Chondrocyte (in vitro differentiated cells): ENCODE measurements around the gene IFITM2. TPM values are rescaled to one million over a fixed set of nuclear protein-coding genes. Genes with fewer than 3 reads are reported as not detected.

Source experiments
- DNase-seq: peaks from one replicate; pipeline ENCODE4 v3.0.0; 2021; ENCODE audit warnings: mixed read lengths, low spot score
- H3K27ac Mint-ChIP-seq: one replicate; pipeline ENCODE4 v1.8.0; 2021; ENCODE audit warnings: mild to moderate bottlenecking, moderate library complexity, mixed read lengths; ENCODE audit not compliant: unreplicated experiment
- H3K27me3 Mint-ChIP-seq: 2 replicates; pipeline ENCODE4 v1.8.0; 2021; ENCODE audit warnings: low read depth, mixed read lengths
- H3K36me3 Mint-ChIP-seq: 2 replicates; pipeline ENCODE4 v1.8.0; 2021; ENCODE audit warnings: low read depth, mixed read lengths
- H3K4me1 Mint-ChIP-seq: 2 replicates; pipeline ENCODE4 v1.8.0; 2021; ENCODE audit warnings: low read depth, mild to moderate bottlenecking, mixed read lengths
- H3K4me3 Mint-ChIP-seq: one replicate; pipeline ENCODE4 v1.8.0; 2021; ENCODE audit warnings: mild to moderate bottlenecking, moderate library complexity, mixed read lengths; ENCODE audit not compliant: unreplicated experiment
- H3K9me3 Mint-ChIP-seq: 2 replicates; pipeline ENCODE4 v1.8.0; 2021; ENCODE audit warnings: low read depth, mixed read lengths
- total RNA-seq: library from RNA; stranded (reverse); gene quantifications from 3 replicates; pipeline ENCODE4 v1.2.1, GENCODE V29; 2021
- TF ChIP-seq, protein P1 (sequence below): fragments of 200-600 bp; sonication (generic); IDR thresholded peaks from 2 replicates; pipeline ENCODE4 v1.5.0; 2021; ENCODE audit warnings: antibody characterized with exemption, mild to moderate bottlenecking, moderate library complexity

Gene IFITM2
- total RNA-seq, 1 donor from 2014 or later: 109 TPM

DNA sequence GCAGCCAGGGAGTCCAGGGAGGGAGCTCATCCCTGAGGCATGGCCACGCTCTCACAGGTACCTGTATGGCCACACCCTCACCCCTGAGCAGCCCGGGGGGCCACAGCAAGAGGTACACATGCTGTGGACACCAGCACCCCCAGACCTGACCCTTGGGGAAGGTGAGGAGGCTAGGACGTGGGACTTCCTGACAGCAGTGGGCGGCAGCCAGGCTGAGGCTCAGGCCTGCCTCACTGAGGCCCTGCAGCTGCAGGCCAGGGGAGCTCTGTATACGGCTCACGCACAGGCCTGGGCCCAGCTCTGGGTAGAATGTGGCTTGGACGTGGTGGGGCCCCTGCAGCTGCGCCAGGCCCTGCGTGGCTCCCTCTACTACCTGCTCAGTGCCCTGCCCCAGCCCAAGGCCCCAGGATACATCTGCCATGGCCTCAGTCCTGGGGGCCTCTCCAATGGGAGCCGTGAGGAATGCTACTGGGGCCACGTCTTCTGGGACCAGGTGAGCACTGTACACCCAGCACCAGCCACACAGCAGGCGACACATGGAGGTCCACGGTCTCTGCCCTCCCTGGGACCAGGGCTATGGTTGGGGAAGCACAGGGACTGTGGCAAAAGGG, 16.9 kb upstream of the IFITM2 start:
- H3K4me1 Mint-ChIP-seq: peaks cover 16% of the 10 kb centered on the region
- H3K27ac Mint-ChIP-seq: peak overlapping the region; percentile 2
- H3K36me3 Mint-ChIP-seq: peaks cover 9% of the 10 kb centered on the region
- TF ChIP-seq, protein P1, sequence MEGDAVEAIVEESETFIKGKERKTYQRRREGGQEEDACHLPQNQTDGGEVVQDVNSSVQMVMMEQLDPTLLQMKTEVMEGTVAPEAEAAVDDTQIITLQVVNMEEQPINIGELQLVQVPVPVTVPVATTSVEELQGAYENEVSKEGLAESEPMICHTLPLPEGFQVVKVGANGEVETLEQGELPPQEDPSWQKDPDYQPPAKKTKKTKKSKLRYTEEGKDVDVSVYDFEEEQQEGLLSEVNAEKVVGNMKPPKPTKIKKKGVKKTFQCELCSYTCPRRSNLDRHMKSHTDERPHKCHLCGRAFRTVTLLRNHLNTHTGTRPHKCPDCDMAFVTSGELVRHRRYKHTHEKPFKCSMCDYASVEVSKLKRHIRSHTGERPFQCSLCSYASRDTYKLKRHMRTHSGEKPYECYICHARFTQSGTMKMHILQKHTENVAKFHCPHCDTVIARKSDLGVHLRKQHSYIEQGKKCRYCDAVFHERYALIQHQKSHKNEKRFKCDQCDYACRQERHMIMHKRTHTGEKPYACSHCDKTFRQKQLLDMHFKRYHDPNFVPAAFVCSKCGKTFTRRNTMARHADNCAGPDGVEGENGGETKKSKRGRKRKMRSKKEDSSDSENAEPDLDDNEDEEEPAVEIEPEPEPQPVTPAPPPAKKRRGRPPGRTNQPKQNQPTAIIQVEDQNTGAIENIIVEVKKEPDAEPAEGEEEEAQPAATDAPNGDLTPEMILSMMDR: no peak
- no peaks in the 10 kb centered on the region for H3K27me3 Mint-ChIP-seq
- H3K9me3 Mint-ChIP-seq: no peaks in the 10 kb centered on the region
- peak overlapping the region; percentile 16 for H3K4me3 Mint-ChIP-seq
- DNase-seq: peak; percentile 86

DNA sequence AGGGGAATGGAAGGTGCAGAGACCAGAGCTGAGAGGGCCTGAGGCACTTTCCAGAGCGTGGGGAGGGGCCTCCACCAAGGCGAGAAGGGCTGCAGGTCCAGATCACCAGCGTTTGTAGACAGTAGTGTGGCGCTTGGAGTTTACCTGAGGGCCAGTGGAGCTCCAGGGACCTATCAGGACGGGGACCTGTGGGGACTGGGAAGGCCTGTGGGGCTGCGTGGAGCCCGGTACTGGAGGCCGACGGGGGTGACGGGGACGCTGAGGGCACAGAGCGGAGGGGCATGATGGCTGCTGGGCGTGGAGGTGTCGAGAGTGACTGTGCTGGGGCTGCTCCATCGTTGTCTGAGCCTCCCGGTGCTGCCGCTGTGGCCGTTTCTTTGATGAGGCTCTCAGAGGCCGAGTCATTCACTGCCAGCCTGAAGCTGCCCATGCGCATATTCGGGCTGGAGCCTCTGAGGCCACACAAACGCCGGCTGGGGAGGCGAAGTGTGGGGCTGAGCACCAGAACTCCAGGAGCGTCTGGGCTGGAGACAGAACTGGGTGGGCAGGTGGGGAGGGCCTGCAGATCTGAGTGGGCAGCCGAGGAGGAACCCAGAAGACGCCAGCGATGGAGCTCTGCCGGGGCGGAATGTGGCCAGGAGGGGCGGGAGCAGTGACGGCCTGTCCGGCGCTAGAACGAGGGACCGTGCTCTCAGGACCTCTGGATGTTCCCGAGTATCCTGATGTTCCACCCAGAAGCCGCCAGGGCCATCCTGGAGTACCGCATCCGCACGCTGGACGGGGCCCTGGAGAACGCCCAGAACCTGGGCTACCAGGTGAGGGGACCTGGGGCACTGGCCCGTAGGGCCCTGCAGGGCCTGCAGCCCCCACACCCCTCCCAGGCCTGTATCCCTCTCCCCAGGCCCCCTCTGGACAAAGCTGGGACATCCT, 16.1 kb upstream of the IFITM2 start:
- peak overlapping the region; percentile 2 for H3K27ac Mint-ChIP-seq
- no peaks in the 10 kb centered on the region for H3K9me3 Mint-ChIP-seq
- TF ChIP-seq, protein P1: no peak
- DNase-seq: peak; percentile 90
- H3K27me3 Mint-ChIP-seq: no peaks in the 10 kb centered on the region
- no peak overlapping the region for H3K4me3 Mint-ChIP-seq
- peaks cover 16% of the 10 kb centered on the region for H3K4me1 Mint-ChIP-seq
- H3K36me3 Mint-ChIP-seq: peaks cover 9% of the 10 kb centered on the region

DNA sequence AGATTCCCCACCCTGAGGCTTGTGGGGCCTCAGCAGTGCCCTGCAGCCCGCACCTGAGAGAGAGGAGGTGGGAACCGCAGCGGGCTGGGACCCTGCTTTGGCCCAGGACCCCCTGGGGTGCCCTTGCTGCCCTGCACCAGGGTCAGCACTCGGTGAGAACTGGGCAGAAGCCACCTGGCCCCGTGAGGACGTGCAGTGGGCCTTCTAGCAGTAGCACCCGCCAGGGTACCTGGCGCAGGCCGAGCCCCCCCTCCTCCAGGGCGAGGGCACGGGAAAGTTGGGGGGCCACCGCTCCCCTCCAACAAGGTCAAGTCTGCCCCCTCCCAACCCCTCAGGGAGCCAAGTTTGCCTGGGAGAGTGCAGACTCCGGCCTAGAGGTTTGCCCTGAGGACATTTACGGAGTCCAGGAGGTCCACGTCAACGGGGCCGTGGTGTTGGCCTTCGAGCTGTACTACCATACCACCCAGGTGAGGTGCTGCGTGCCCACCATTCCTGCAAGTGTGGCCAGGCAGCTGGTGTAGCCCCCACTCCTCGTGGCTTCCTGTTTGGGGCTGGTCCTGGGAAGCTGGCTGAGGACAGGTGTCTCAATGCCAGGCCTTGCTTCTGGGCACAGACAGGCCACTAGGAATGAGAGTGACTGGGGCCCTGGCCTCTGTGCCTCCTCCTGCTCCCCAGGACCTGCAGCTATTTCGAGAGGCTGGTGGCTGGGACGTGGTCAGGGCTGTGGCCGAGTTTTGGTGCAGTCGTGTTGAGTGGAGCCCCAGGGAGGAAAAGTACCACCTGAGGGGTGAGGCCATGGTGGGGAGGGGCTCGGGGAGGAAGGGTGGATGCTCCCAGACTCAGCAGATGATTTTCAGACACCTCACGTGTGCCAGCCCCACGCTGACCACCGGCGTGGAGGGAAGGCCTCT, 15.2 kb upstream of the IFITM2 start:
- peak; percentile 87 for DNase-seq
- no peaks in the 10 kb centered on the region for H3K27me3 Mint-ChIP-seq
- H3K9me3 Mint-ChIP-seq: no peaks in the 10 kb centered on the region
- H3K27ac Mint-ChIP-seq: no peak overlapping the region
- H3K4me1 Mint-ChIP-seq: peaks cover 16% of the 10 kb centered on the region
- TF ChIP-seq, protein P1: no peak
- H3K4me3 Mint-ChIP-seq: no peak overlapping the region
- peaks cover 9% of the 10 kb centered on the region for H3K36me3 Mint-ChIP-seq

DNA sequence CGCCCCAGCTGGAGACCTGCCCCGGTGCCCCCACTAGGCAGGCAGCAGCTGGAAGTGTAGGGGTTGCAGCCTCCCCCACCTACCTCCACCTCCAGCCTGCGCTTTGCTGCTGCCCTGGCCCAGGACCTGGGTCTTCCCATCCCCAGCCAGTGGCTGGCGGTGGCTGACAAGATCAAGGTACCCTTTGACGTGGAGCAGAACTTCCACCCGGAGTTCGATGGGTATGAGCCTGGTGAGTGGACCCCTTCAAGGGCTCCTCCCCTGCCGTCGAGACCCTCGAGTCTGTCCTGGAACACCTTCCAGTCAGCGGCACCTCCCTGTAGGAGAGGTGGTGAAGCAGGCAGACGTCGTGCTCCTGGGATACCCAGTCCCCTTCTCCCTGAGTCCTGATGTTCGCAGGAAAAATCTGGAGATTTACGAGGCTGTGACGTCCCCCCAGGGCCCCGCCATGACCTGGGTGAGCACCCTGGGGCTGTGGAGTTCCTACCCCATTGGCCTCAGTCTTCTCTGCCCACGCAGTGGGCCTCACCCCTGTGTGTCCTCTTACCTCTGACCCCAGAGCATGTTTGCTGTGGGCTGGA, 14.3 kb upstream of the IFITM2 start:
- H3K36me3 Mint-ChIP-seq: peaks cover 9% of the 10 kb centered on the region
- no peak overlapping the region for H3K27ac Mint-ChIP-seq
- no peaks in the 10 kb centered on the region for H3K9me3 Mint-ChIP-seq
- peak; percentile 73 for DNase-seq
- H3K27me3 Mint-ChIP-seq: no peaks in the 10 kb centered on the region
- H3K4me1 Mint-ChIP-seq: peaks cover 9% of the 10 kb centered on the region
- TF ChIP-seq, protein P1: no peak
- H3K4me3 Mint-ChIP-seq: no peak overlapping the region
